DOHH2 (cell line): ENCODE measurements around the gene GAS2L3.

ENCODE experiments used
- H3F3A ChIP-seq: fragments of 200-600 bp; sonication (generic), shearing (Covaris generic); 2 replicates; pipeline ENCODE4 v1.6.0; 2016; ENCODE audit warnings: antibody characterized with exemption, mild to moderate bottlenecking; ENCODE audit not compliant: control insufficient read depth, insufficient read depth
- H3K27ac ChIP-seq: fragments of 200-600 bp; sonication (generic); 2 replicates; pipeline ENCODE4 v1.5.1; 2014; ENCODE audit warnings: low read depth, mild to moderate bottlenecking, low read length, moderate library complexity
- H3K27me3 ChIP-seq: fragments of 200-600 bp; sonication (generic); 2 replicates; pipeline ENCODE4 v1.6.1; 2014; ENCODE audit warnings: mild to moderate bottlenecking, low read length, mixed read lengths; ENCODE audit not compliant: control insufficient read depth
- H3K36me3 ChIP-seq: fragments of 200-600 bp; sonication (generic); 2 replicates; pipeline ENCODE4 v1.6.1; 2014; ENCODE audit warnings: mild to moderate bottlenecking, low read length, moderate library complexity, mixed read lengths; ENCODE audit not compliant: control insufficient read depth
- H3K4me1 ChIP-seq: fragments of 200-600 bp; sonication (generic); 2 replicates; pipeline ENCODE4 v1.6.1; 2014; ENCODE audit warnings: mild to moderate bottlenecking, low read length, mixed read lengths; ENCODE audit not compliant: control insufficient read depth
- H3K4me2 ChIP-seq: fragments of 200-600 bp; sonication (generic); 2 replicates; pipeline ENCODE4 v1.6.0; 2014; ENCODE audit warnings: mild to moderate bottlenecking, low read length, moderate library complexity
- H3K4me3 ChIP-seq: fragments of 200-600 bp; sonication (generic); 2 replicates; pipeline ENCODE4 v1.5.1; 2014; ENCODE audit warnings: mild to moderate bottlenecking, low read length, mixed read lengths
- H3K79me2 ChIP-seq: fragments of 200-600 bp; sonication (generic); 2 replicates; pipeline ENCODE4 v1.6.1; 2014; ENCODE audit warnings: mild to moderate bottlenecking, low read length, mixed read lengths; ENCODE audit not compliant: control insufficient read depth
- H3K9me2 ChIP-seq: fragments of 200-600 bp; sonication (generic); replicated peaks from 2 replicates; pipeline ENCODE4 v1.6.1; 2014; ENCODE audit warnings: mild to moderate bottlenecking, low read length, mixed read lengths; ENCODE audit not compliant: control insufficient read depth
- H3K9me3 ChIP-seq: fragments of 200-600 bp; sonication (generic); 2 replicates; pipeline ENCODE4 v1.6.1; 2014; ENCODE audit warnings: antibody characterized with exemption, low read length, mixed read lengths; ENCODE audit not compliant: control insufficient read depth, insufficient read depth
- H4K20me1 ChIP-seq: fragments of 200-600 bp; sonication (generic); 2 replicates; pipeline ENCODE4 v1.6.0; 2014; ENCODE audit warnings: low read depth, mild to moderate bottlenecking, antibody characterized with exemption, low read length, moderate library complexity; ENCODE audit not compliant: control insufficient read depth, insufficient read depth
- CTCF ChIP-seq: fragments of 200-600 bp; sonication (generic); IDR thresholded peaks from one replicate; pipeline ENCODE4 v1.5.1; 2014; ENCODE audit warnings: antibody characterized with exemption, mild to moderate bottlenecking, low read depth, low read length; ENCODE audit not compliant: poor library complexity, severe bottlenecking
- EZH2phosphoT487 ChIP-seq: fragments of 200-600 bp; sonication (generic); IDR thresholded peaks from 2 replicates; pipeline ENCODE4 v1.6.1; 2017; ENCODE audit warnings: borderline replicate concordance, mild to moderate bottlenecking, antibody characterized with exemption, low read length, moderate library complexity, mixed read lengths

The GAS2L3 gene

GRCh38 chr12:100646896-100647295 lies 73.4 kb downstream of the GAS2L3 start:
- no peaks in the 10 kb centered on the region for H3K27me3 ChIP-seq

DNA sequence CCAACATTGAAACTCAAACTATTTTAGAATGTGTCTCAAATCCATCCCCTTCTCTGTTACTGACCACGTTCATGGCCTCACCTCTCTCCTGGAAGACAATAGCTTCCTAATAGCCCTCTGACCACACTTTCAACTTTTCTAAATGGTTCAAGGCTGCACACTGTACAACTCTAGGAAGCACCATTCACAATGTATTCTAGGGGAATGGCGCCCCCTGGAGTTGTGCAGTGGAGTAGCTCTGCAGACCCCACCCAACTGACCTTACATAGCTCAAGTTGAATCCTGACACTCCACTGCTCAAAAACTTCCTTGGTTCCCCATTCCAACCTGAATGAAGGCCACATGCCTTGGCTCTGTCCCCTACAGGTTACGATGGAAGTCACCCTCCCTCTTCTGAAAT lies 77.6 kb downstream of the GAS2L3 start:
- Histone ChIP-seq H3K27me3 (no peaks in the 10 kb centered on the region), H3K4me3 (no peak overlapping the region), H3K27ac (no peak overlapping the region), H3K36me3 (no peaks in the 10 kb centered on the region), H4K20me1 (no peaks in the 10 kb centered on the region), H3K79me2 (no peaks in the 10 kb centered on the region), H3K9me2 (no peaks in the 10 kb centered on the region), H3K9me3 (peaks cover 3% of the 10 kb centered on the region; the same call in 1 of the 2 replicates), H3K4me2 (no peak overlapping the region), H3F3A (no peaks in the 10 kb centered on the region), H3K4me1 (no peaks in the 10 kb centered on the region)
- peak; percentile 39 for TF ChIP-seq CTCF
- TF ChIP-seq EZH2phosphoT487, result no peak

More at GRCh38 chr12:100646896-100647295, 73.4 kb downstream of the GAS2L3 start:
- H3K27ac ChIP-seq, result no peak overlapping the region
- H4K20me1 ChIP-seq, result no peaks in the 10 kb centered on the region
- H3K9me2 ChIP-seq, result no peaks in the 10 kb centered on the region
- no peaks in the 10 kb centered on the region for H3K4me1 ChIP-seq
- H3K79me2 ChIP-seq, result no peaks in the 10 kb centered on the region
- H3F3A ChIP-seq, result no peaks in the 10 kb centered on the region
- TF ChIP-seq CTCF (no peak), EZH2phosphoT487 (no peak)
- H3K4me2 ChIP-seq, result no peak overlapping the region
- H3K4me3 ChIP-seq, result no peak overlapping the region
- H3K9me3 ChIP-seq, result peaks cover 3% of the 10 kb centered on the region; the same call in 1 of the 2 replicates
- no peaks in the 10 kb centered on the region for H3K36me3 ChIP-seq

- Histone ChIP-seq H3K79me2 (no peaks in the 10 kb centered on the region), H3F3A (no peaks in the 10 kb centered on the region), H3K4me1 (no peaks in the 10 kb centered on the region), H4K20me1 (no peaks in the 10 kb centered on the region), H3K27me3 (no peaks in the 10 kb centered on the region), H3K27ac (no peak overlapping the region), H3K9me2 (no peaks in the 10 kb centered on the region), H3K9me3 (peaks cover 3% of the 10 kb centered on the region; the same call in 1 of the 2 replicates), H3K4me3 (no peak overlapping the region), H3K4me2 (no peak overlapping the region), H3K36me3 (no peaks in the 10 kb centered on the region)
- TF ChIP-seq CTCF (no peak), EZH2phosphoT487 (no peak)
Observed at GRCh38 chr12:100651694-100652093, 78.2 kb downstream of the GAS2L3 start.

DNA sequence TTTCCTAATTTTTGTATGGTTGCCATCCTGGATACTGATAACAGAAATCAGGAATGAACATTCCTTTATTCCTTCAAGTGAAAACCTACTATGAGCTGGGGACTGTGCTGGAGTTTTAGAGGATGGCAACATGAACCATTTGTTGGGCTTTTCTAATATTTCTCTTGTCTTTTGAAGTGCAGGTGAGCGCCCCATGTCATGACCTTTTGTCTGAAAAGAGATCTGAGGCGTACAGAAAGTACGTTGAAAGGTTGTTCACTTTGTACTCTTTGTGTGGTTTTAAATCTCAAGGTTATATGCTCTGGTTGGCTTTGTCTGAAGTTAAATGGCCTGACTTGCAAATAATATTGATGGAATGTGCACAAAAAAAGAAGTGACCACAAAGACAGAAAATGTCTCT lies 79.0 kb downstream of the GAS2L3 start:
- Histone ChIP-seq H3F3A (no peaks in the 10 kb centered on the region), H3K36me3 (no peaks in the 10 kb centered on the region)
- TF ChIP-seq CTCF (no peak), EZH2phosphoT487 (no peak)

More for the DNA sequence above, 79.0 kb downstream of the GAS2L3 start:
- no peaks in the 10 kb centered on the region for H3K79me2 ChIP-seq
- no peaks in the 10 kb centered on the region for H3K27me3 ChIP-seq
- no peaks in the 10 kb centered on the region for H3K4me1 ChIP-seq
- H4K20me1 ChIP-seq, result no peaks in the 10 kb centered on the region
- no peak overlapping the region for H3K4me3 ChIP-seq
- H3K9me2 ChIP-seq, result no peaks in the 10 kb centered on the region
- H3K9me3 ChIP-seq, result peaks cover 3% of the 10 kb centered on the region; the same call in 1 of the 2 replicates
- no peak overlapping the region for H3K27ac ChIP-seq
- H3K4me2 ChIP-seq, result no peak overlapping the region
